Activated CD4-positive, alpha-beta T cell treated with anti-CD3 and anti-CD28 coated beads, Interleukin-2, amount 10 ng/mL, durations not matched to agents 7 days and 5 days (primary cell): ENCODE results near the gene CRELD2. TPM values are rescaled to one million over a fixed set of nuclear protein-coding genes. Genes with fewer than 3 reads are reported as not detected.
A peak's percentile ranks its signal among the peaks of the same experiment; 100 is the strongest.

Experiments used
- microRNA-seq: library from miRNA; unstranded; fragments of <30 nt; microRNA quantifications from one replicate; pipeline ENCODE4 v1.2.0, GENCODE V29; 2021; ENCODE audit warnings: borderline microRNAs expressed, borderline replicate concordance
- total RNA-seq, 2 experiments: library from RNA; stranded (reverse); gene quantifications; one replicate each; pipeline ENCODE4 v1.2.3, GENCODE V29; 2021

CRELD2 gene
- total RNA-seq, 2 experiments from 2014 or later = 42.4 to 47.9 TPM

Small RNA genes within 50 kb of the gene (microRNA-seq; reads per million reads assigned to microRNA genes)
- gene MIR6821 = 2.1 reads per million, percentile 5 among the genes with 10 or more reads in this experiment

Other genes with a start within 250 kb of the CRELD2 start
- gene BRD1, start 90.8 kb upstream of the CRELD2 start, total RNA-seq = 10 to 100 TPM; 46.9 to 49.2 TPM
- 10 to 100 TPM; 20.0 to 20.8 TPM for gene ZBED4, start 64.8 kb upstream of the CRELD2 start, total RNA-seq
- 10 to 100 TPM; 21.4 to 28.5 TPM for gene ALG12, start 196 bp upstream of the CRELD2 start, total RNA-seq
- gene PIM3, start 42.1 kb downstream of the CRELD2 start, total RNA-seq = 10 to 100 TPM; 39.7 to 44.7 TPM
- not detected for gene IL17REL, start 94.1 kb downstream of the CRELD2 start, total RNA-seq
- gene TTLL8, start 139.7 kb downstream of the CRELD2 start, total RNA-seq = not detected
- gene MLC1, start 166.8 kb downstream of the CRELD2 start, total RNA-seq = under 1 TPM; 0.25 to 0.83 TPM
- gene MOV10L1, start 171.4 kb downstream of the CRELD2 start, total RNA-seq = not detected